Nephron (organoid): Measurements from ENCODE around the gene CLIC5.
A peak's percentile ranks its signal among the peaks of the same experiment; 100 is the strongest.

ENCODE experiments used
- H3K27ac Mint-ChIP-seq, 3 experiments: 2 replicates each; pipeline ENCODE4 v1.8.0; 2020; ENCODE audit warnings: mixed read lengths in 3 of 3, mild to moderate bottlenecking in 2 of 3, moderate library complexity in 1 of 3
- H3K27me3 Mint-ChIP-seq: 2 replicates; pipeline ENCODE4 v1.8.0; 2021; ENCODE audit warnings: low read depth, mild to moderate bottlenecking, moderate library complexity, mixed read lengths
- H3K36me3 Mint-ChIP-seq: 2 replicates; pipeline ENCODE4 v1.8.0; 2020; ENCODE audit warnings: low read depth, mixed read lengths
- H3K4me1 Mint-ChIP-seq: 2 replicates; pipeline ENCODE4 v1.8.0; 2020; ENCODE audit warnings: mixed read lengths
- H3K4me3 Mint-ChIP-seq, 3 experiments: 2 replicates each; pipeline ENCODE4 v1.8.0; 2020; ENCODE audit warnings: mild to moderate bottlenecking in 3 of 3, mixed read lengths in 3 of 3, moderate library complexity in 2 of 3
- H3K9me3 Mint-ChIP-seq: 2 replicates; pipeline ENCODE4 v1.8.0; 2020; ENCODE audit warnings: mixed read lengths
- CTCF ChIP-seq, 3 experiments: fragments of 200-600 bp; sonication (generic); IDR thresholded peaks; one replicate each; pipeline ENCODE4 v1.5.0; 2021; ENCODE audit warnings: antibody characterized with exemption in 3 of 3; ENCODE audit not compliant: unreplicated experiment in 3 of 3

The CLIC5 gene

GRCh38 chr6:45915780-45916468 is 99.7 kb downstream of the CLIC5 start:
- Mint-ChIP-seq H3K4me1 (peaks cover 11% of the 10 kb centered on the region), H3K27ac (peak overlapping the region in 1 of 3 experiments; percentile 67), H3K27me3 (peaks cover 10% of the 10 kb centered on the region), H3K9me3 (no peaks in the 10 kb centered on the region), H3K4me3 (no peak overlapping the region), H3K36me3 (peaks cover 14% of the 10 kb centered on the region)
- no peak for TF ChIP-seq CTCF (IDR thresholded peaks at IDR 0.05; ENCODE audit: unreplicated experiment in 3 of 3)

- Mint-ChIP-seq H3K4me3 (no peak overlapping the region), H3K9me3 (peaks cover 8% of the 10 kb centered on the region), H3K36me3 (peaks cover 46% of the 10 kb centered on the region), H3K27me3 (peaks cover 4% of the 10 kb centered on the region), H3K4me1 (peaks cover 10% of the 10 kb centered on the region), H3K27ac (peak overlapping the region in 1 of 3 experiments; percentile 11)
- no peak for TF ChIP-seq CTCF (IDR thresholded peaks at IDR 0.05; ENCODE audit: unreplicated experiment in 3 of 3)
Measured at GRCh38 chr6:45911691-45912090, 104.0 kb downstream of the CLIC5 start.

GRCh38 chr6:45903959-45904358 is 111.7 kb downstream of the CLIC5 start:
- H3K27ac Mint-ChIP-seq, result no peak overlapping the region

GRCh38 chr6:45902984-45903383 is 112.7 kb downstream of the CLIC5 start:
- peaks cover 33% of the 10 kb centered on the region for H3K36me3 Mint-ChIP-seq
- peak overlapping the region in 1 of 3 experiments; percentile 31 for H3K27ac Mint-ChIP-seq
- H3K27me3 Mint-ChIP-seq, result no peaks in the 10 kb centered on the region
- TF ChIP-seq CTCF (IDR thresholded peaks at IDR 0.05; ENCODE audit: unreplicated experiment in 3 of 3), result no peak
- H3K4me1 Mint-ChIP-seq, result peaks cover 4% of the 10 kb centered on the region
- H3K4me3 Mint-ChIP-seq, result no peak overlapping the region
- H3K9me3 Mint-ChIP-seq, result peaks cover 12% of the 10 kb centered on the region

More at GRCh38 chr6:45903959-45904358, 111.7 kb downstream of the CLIC5 start:
- H3K27me3 Mint-ChIP-seq, result no peaks in the 10 kb centered on the region
- H3K4me1 Mint-ChIP-seq, result peaks cover 4% of the 10 kb centered on the region
- no peak overlapping the region for H3K4me3 Mint-ChIP-seq
- H3K9me3 Mint-ChIP-seq, result peaks cover 12% of the 10 kb centered on the region
- H3K36me3 Mint-ChIP-seq, result peaks cover 40% of the 10 kb centered on the region
- TF ChIP-seq CTCF (IDR thresholded peaks at IDR 0.05; ENCODE audit: unreplicated experiment in 3 of 3), result no peak

GRCh38 chr6:45901767-45902650 is 113.7 kb downstream of the CLIC5 start:
- no peak for TF ChIP-seq CTCF (IDR thresholded peaks at IDR 0.05; ENCODE audit: unreplicated experiment in 3 of 3)
- Mint-ChIP-seq H3K27ac (no peak overlapping the region), H3K4me3 (no peak overlapping the region), H3K4me1 (peaks cover 4% of the 10 kb centered on the region), H3K36me3 (peaks cover 25% of the 10 kb centered on the region), H3K9me3 (peaks cover 6% of the 10 kb centered on the region), H3K27me3 (no peaks in the 10 kb centered on the region)
